H54 (cell line): ENCODE measurements around the gene KCNN1.
"Not testable (repeated sequence)": the region's sequence is repeated elsewhere in the genome, so short reads cannot be mapped to it uniquely, and the experiment has no call there.

Experiments
- DNase-seq: peaks from one replicate; pipeline ENCODE4 v3.0.0; 2011; ENCODE audit warnings: low spot score, mixed read lengths; ENCODE audit not compliant: insufficient read length
- FAIRE-seq: peaks from 3 replicates; lab custom pipeline; 2011; peaks lifted over from hg19 to GRCh38; lab: Jason Lieb, UNC
- POLR2A ChIP-seq: IDR thresholded peaks from 2 replicates; pipeline ENCODE4 v1.6.1; 2011; ENCODE audit warnings: low read depth, mild to moderate bottlenecking, low read length

The KCNN1 gene

GRCh38 chr19:17967257-17968051 is 547 bp downstream of the KCNN1 start:
- no peak for TF ChIP-seq POLR2A
- DNase-seq (no peak), FAIRE-seq (no peak)

- no peak for DNase-seq
- FAIRE-seq, result no peak
- TF ChIP-seq POLR2A, result no peak
Observed at GRCh38 chr19:17968362-17968761, 1.5 kb downstream of the KCNN1 start.

- FAIRE-seq, result no peak
Observed at GRCh38 chr19:17969096-17969792, 2.3 kb downstream of the KCNN1 start.

GRCh38 chr19:17972230-17972629 is 5.3 kb downstream of the KCNN1 start:
- TF ChIP-seq POLR2A, result no peak
- DNase-seq (no peak), FAIRE-seq (no peak)

More at GRCh38 chr19:17969096-17969792, 2.3 kb downstream of the KCNN1 start:
- TF ChIP-seq POLR2A, result no peak
- no peak for DNase-seq

GRCh38 chr19:17973759-17974158 is 6.9 kb downstream of the KCNN1 start:
- FAIRE-seq (no peak), DNase-seq (no peak)
- TF ChIP-seq POLR2A, result no peak

GRCh38 chr19:17974551-17974950 is 7.6 kb downstream of the KCNN1 start:
- no peak for DNase-seq
- FAIRE-seq, result no peak
- TF ChIP-seq POLR2A, result no peak

GRCh38 chr19:17975032-17975431 is 8.1 kb downstream of the KCNN1 start:
- no peak for FAIRE-seq
- no peak for TF ChIP-seq POLR2A
- no peak for DNase-seq

- FAIRE-seq (no peak), DNase-seq (no peak)
- no peak for TF ChIP-seq POLR2A
Observed at GRCh38 chr19:17977021-17977420, 10.1 kb downstream of the KCNN1 start.

- DNase-seq (no peak), FAIRE-seq (no peak)
- TF ChIP-seq POLR2A, result no peak
Observed at GRCh38 chr19:17977488-17977887, 10.6 kb downstream of the KCNN1 start.

GRCh38 chr19:17981611-17982010 is 14.7 kb downstream of the KCNN1 start:
- DNase-seq, result no peak
- TF ChIP-seq POLR2A, result no peak
- no peak for FAIRE-seq

- DNase-seq (no peak), FAIRE-seq (no peak)
Observed at GRCh38 chr19:17982430-17982829, 15.5 kb downstream of the KCNN1 start.

GRCh38 chr19:17985037-17985818 is 18.3 kb downstream of the KCNN1 start:
- DNase-seq, result no peak
- no peak for FAIRE-seq

More at GRCh38 chr19:17982430-17982829, 15.5 kb downstream of the KCNN1 start:
- no peak for TF ChIP-seq POLR2A

GRCh38 chr19:17986569-17986968 is 19.7 kb downstream of the KCNN1 start:
- FAIRE-seq, DNase-seq: not testable (repeated sequence)

More at GRCh38 chr19:17985037-17985818, 18.3 kb downstream of the KCNN1 start:
- 0 out of 2 replicates have a peak, but pooled peaks have one; percentile 33 for TF ChIP-seq POLR2A

GRCh38 chr19:17988161-17988560 is 21.3 kb downstream of the KCNN1 start:
- no peak for FAIRE-seq
- no peak for TF ChIP-seq POLR2A
- DNase-seq, result no peak
